ENCODE results near the gene SLC6A13.
"Not testable (repeated sequence)": the region's sequence is repeated elsewhere in the genome, so short reads cannot be mapped to it uniquely, and the experiment has no call there.

SLC6A13 gene

DNA sequence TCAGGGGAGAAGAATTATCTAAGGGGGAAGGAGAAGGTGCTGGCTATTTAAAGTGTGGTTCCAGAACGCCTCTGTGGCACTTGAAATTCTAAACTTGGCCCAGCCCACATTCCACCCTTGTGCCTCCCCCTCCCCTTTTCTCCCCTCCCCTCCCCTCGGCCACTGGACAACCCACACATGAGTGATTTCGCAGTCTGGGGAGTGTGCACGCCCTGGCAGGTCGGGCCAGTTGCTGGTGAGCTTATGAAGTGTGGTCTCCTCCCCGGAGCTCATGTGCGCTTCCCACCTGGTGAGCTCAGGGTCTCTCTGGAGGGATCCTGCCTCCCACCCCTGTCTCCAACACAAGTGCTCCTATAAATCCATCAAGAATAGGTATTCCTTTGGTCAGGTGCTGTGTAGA, at the start of gene SLC6A13:
SLC6A13 (minus strand) TSS at position 20 of the 400 bp plus-strand sequence. CDS start 2,784 bp downstream, outside the sequence.
- no peak for DNase-seq (ENCODE audit: low read depth)
- TF ChIP-seq, protein P1, sequence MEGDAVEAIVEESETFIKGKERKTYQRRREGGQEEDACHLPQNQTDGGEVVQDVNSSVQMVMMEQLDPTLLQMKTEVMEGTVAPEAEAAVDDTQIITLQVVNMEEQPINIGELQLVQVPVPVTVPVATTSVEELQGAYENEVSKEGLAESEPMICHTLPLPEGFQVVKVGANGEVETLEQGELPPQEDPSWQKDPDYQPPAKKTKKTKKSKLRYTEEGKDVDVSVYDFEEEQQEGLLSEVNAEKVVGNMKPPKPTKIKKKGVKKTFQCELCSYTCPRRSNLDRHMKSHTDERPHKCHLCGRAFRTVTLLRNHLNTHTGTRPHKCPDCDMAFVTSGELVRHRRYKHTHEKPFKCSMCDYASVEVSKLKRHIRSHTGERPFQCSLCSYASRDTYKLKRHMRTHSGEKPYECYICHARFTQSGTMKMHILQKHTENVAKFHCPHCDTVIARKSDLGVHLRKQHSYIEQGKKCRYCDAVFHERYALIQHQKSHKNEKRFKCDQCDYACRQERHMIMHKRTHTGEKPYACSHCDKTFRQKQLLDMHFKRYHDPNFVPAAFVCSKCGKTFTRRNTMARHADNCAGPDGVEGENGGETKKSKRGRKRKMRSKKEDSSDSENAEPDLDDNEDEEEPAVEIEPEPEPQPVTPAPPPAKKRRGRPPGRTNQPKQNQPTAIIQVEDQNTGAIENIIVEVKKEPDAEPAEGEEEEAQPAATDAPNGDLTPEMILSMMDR (conservative IDR thresholded peaks at IDR 0.05; ENCODE audit: low read depth, low read length): no peak
- no peak within 1 kb of the TSS for H3K4me3 ChIP-seq (ENCODE audit: low read depth, low read length)

DNA sequence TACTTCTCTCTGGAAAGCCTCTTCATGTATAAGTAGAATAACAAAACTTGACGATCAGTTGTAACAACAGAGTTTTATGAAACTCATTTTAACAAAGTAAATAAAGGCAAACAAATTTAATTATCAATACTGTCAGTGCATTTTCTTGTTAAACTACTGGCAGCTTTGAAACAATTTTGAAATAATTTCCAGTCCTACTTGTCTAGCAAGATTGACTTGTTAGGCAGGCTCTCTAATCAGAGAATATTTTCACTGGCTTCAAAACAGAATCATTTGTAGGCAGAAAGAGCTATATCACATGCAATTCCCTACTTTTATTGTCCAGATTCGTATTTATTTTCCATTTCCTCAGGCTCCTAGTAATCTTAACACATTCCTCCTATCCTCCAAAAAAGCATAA, 45.9 kb upstream of the SLC6A13 start:
- H3K4me3 ChIP-seq (ENCODE audit: low read depth, low read length): no peak overlapping the region
- TF ChIP-seq, protein P1 (conservative IDR thresholded peaks at IDR 0.05; ENCODE audit: low read depth, low read length): no peak
- DNase-seq (ENCODE audit: low read depth): no peak

DNA sequence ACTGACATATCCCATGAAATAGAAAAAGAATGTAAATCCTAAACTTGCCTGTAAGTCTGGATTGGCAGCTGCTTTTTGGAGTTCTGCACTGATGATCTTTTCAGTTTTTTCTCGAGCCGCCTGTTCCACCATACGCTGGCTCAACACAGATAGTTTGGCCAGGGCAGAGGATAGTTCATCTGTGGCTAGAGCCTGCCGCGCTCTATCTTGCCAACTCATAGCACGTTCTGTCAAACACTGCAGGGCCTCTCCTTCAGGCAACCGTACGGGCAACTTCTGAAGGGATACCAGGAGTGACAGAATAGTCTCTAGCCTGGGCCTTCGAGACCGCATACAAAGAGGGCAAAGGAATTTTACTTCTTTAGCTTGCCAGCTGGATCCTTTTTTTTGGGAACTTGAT, 44.8 kb upstream of the SLC6A13 start:
- TF ChIP-seq, protein P1 (conservative IDR thresholded peaks at IDR 0.05; ENCODE audit: low read depth, low read length): no peak
- DNase-seq (ENCODE audit: low read depth): no peak
- H3K4me3 ChIP-seq (ENCODE audit: low read depth, low read length): no peak overlapping the region

DNA sequence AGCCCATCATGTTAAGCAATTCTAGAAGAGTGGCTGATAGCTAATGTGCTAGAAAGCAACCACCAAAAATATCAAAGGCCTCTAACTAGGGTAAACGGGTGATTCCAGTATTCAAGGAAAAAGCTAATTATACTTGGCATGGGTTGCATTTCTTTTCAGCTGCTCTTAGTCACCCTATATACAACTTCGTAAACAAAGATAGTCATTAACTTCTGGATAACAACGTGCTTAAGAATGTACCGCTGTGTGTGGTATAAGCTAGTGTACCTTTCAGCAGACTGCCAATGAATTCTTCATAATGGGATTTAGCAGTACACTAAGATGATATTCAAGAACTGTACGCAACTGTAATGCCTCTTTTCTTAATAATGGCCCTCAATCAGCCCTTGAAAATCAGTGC, 42.2 kb upstream of the SLC6A13 start:
- TF ChIP-seq, protein P1 (conservative IDR thresholded peaks at IDR 0.05; ENCODE audit: low read depth, low read length): no peak
- no peak overlapping the region for H3K4me3 ChIP-seq (ENCODE audit: low read depth, low read length)
- no peak for DNase-seq (ENCODE audit: low read depth)

DNA sequence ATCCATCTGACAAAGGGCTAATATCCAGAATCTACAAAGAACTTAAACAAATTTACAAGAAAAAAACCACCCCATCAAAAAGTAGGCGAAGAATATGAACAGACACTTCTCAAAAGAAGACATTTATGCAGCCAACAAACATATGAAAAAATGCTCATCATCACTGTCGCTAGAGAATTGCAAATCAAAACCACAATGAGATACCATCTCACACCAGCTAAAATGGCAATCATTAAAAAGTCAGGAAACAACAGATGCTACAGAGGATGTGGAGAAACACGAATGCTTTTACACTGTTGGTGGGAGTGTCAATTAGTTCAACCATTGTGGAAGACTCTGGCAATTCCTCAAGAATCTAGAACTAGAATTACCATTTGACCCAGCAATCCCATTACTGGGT, 40.1 kb upstream of the SLC6A13 start:
- not testable (repeated sequence) for H3K4me3 ChIP-seq (ENCODE audit: low read depth, low read length); DNase-seq (ENCODE audit: low read depth)

DNA sequence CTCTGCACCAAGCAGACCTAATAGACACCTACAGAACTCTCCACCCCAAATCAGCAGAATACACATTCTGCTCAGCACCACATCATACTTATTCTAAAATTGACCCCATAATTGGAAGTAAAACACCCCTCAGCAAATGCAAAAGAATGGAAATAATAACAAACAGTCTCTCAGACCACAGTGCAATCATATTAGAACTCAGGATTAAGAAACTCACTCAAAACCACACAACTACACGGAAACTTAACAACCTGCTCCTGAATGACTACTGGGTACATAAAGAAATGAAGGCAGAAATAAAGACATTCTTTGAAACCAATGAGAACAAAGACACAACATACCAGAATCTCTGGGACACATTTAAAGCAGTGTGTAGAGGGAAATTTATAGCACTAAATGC, 37.5 kb upstream of the SLC6A13 start:
- H3K4me3 ChIP-seq (ENCODE audit: low read depth, low read length); DNase-seq (ENCODE audit: low read depth): not testable (repeated sequence)

DNA sequence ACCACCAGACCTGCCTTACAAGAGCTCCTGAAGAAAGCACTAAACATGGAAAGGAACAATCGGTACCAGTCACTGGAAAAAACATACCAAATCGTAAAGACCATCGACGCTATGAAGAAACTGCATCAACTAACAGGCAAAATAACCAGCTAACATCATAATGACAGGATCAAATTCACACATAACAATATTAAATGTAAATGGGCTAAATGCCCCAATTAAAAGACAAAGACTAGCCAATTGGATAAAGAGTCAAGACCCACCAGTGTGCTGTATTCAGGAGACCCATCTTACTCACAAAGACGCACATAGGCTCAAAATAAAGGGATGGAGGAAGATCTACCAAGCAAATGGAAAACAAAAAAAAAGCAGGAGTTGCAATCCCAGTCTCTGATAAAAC, 36.9 kb upstream of the SLC6A13 start:
- not testable (repeated sequence) for DNase-seq (ENCODE audit: low read depth)

DNA sequence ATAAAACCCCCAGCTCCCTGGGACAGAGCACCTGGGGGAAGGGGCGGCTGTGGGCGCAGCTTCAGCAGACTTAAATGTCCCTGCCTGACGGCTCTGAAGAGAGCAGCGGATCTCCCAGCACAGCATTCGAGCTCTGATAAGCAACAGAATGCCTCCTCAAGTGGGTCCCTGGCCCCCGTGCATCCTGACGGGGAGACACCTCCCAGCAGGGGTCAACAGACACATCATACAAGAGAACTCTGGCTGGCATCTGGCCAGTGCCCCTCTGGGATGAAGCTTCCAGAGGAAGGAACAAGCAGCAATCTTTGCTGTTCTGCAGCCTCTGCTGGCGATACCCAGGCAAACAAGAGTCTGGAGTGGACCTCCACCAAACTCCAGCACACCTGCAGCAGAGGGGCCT, 35.4 kb upstream of the SLC6A13 start:
- H3K4me3 ChIP-seq (ENCODE audit: low read depth, low read length): not testable (repeated sequence)

More for the DNA sequence above, 36.9 kb upstream of the SLC6A13 start:
- H3K4me3 ChIP-seq (ENCODE audit: low read depth, low read length): not testable (repeated sequence)

DNA sequence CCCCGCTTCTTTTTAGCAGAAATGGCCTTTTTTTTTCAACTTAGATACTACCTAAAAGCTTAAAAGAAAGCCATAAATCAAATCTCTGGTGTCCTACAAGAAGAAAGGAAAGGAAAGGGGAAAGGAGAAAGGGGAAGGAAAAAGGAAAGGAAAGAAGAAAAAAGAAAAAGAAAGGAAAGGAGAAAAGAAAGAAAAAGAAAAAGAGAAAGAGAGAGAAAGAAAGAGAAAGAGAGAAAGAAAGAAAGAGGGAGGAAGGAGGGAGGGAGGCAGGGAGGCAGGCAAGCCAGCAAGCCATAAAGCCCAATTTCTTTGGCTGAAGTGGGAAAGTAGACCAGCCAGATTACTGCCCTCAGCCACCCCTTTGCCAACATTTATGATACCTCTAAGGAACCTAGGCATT, 32.5 kb upstream of the SLC6A13 start:
- H3K4me3 ChIP-seq (ENCODE audit: low read depth, low read length): no peak overlapping the region
- TF ChIP-seq, protein P1 (conservative IDR thresholded peaks at IDR 0.05; ENCODE audit: low read depth, low read length): no peak
- no peak for DNase-seq (ENCODE audit: low read depth)

More for the DNA sequence above, 35.4 kb upstream of the SLC6A13 start:
- not testable (repeated sequence) for DNase-seq (ENCODE audit: low read depth)
